Sigmoid colon (tissue), 4 donors: ENCODE results near the gene TREML2.

Source experiments
- CTCF ChIP-seq, 4 experiments: fragments of 450-650 bp in 3 of 4; fragments of 200-600 bp in 1 of 4; IDR thresholded peaks; one replicate each; pipeline ENCODE4 v1.5.1; 2016 to 2019; ENCODE audit warnings: antibody characterized with exemption in 4 of 4, mild to moderate bottlenecking in 3 of 4, moderate library complexity in 2 of 4
- POLR2A ChIP-seq, 2 donors: fragments of 450-650 bp; IDR thresholded peaks; one replicate each; pipeline ENCODE4 v1.6.1; 2016; ENCODE audit warnings: antibody characterized with exemption in 2 of 2, mild to moderate bottlenecking in 2 of 2, moderate library complexity in 2 of 2
- POLR2AphosphoS5 ChIP-seq, 4 donors: sonication (generic); formaldehyde crosslinking; IDR thresholded peaks; one replicate each; pipeline ENCODE4 v1.6.1; 2017; ENCODE audit warnings: antibody characterized with exemption in 4 of 4

- TF ChIP-seq CTCF (IDR thresholded peaks at IDR 0.05) (no peak), POLR2A (IDR thresholded peaks at IDR 0.05) (no peak), POLR2AphosphoS5 (IDR thresholded peaks at IDR 0.05) (no peak)
Observed at GRCh38 chr6:41236276-41236675, 35.3 kb upstream of the TREML2 start.
